Liver (tissue), 9 donors: ENCODE results near the gene TACC2. TPM values are rescaled to one million over a fixed set of nuclear protein-coding genes. Genes with fewer than 3 reads are reported as not detected.

Experiments
- DNase-seq: peaks from one replicate; pipeline ENCODE4 v3.0.0-alpha.2; 2017; ENCODE audit warnings: low spot score
- H3K27ac ChIP-seq, 2 donors: one replicate each; pipeline ENCODE4 v1.7.0; 2013; ENCODE audit warnings: inconsistent platforms in 2 of 2, low read length in 2 of 2, control low read depth in 1 of 2, low read depth in 1 of 2, mild to moderate bottlenecking in 1 of 2
- H3K27me3 ChIP-seq, 4 donors: one replicate each; pipeline versions ENCODE4 v1.6.1 to v1.7.0; 2013; ENCODE audit warnings: low read length in 3 of 4, inconsistent platforms in 1 of 4, mild to moderate bottlenecking in 1 of 4, moderate library complexity in 1 of 4; ENCODE audit not compliant: control insufficient read depth in 4 of 4, insufficient read depth in 4 of 4
- H3K36me3 ChIP-seq, 4 donors: one replicate each; pipeline versions ENCODE4 v1.6.1 to v1.7.0; 2013; ENCODE audit warnings: low read length in 3 of 4, mild to moderate bottlenecking in 3 of 4, low read depth in 1 of 4, moderate library complexity in 1 of 4; ENCODE audit not compliant: control insufficient read depth in 4 of 4, insufficient read depth in 3 of 4
- H3K4me1 ChIP-seq, 4 donors: one replicate each; pipeline versions ENCODE4 v1.6.1 to v1.7.0; 2013; ENCODE audit warnings: low read length in 3 of 4, mild to moderate bottlenecking in 3 of 4, moderate library complexity in 1 of 4; ENCODE audit not compliant: control insufficient read depth in 4 of 4, insufficient read depth in 4 of 4
- H3K4me3 ChIP-seq, 3 donors: one replicate each; pipeline versions ENCODE4 v1.6.1 to v1.7.0; 2013; ENCODE audit warnings: low read length in 3 of 3, control low read depth in 1 of 3, low read depth in 1 of 3, mild to moderate bottlenecking in 1 of 3
- H3K9ac ChIP-seq, 2 donors: one replicate each; pipeline ENCODE4 v1.7.0; 2013; ENCODE audit warnings: low read length in 2 of 2, mild to moderate bottlenecking in 2 of 2, moderate library complexity in 2 of 2, control low read depth in 1 of 2, low read depth in 1 of 2
- H3K9me3 ChIP-seq, 4 donors: one replicate each; pipeline versions ENCODE4 v1.6.1 to v1.7.0; 2013; ENCODE audit warnings: low read length in 3 of 4; ENCODE audit not compliant: control insufficient read depth in 4 of 4
- ATF3 ChIP-seq: IDR thresholded peaks from 2 replicates; pipeline ENCODE4 v1.6.1; 2016; ENCODE audit warnings: antibody characterized with exemption
- CTCF ChIP-seq: fragments of 150-350 bp; IDR thresholded peaks from 2 replicates; pipeline ENCODE4 v1.5.1; 2017; ENCODE audit warnings: improper control_type of control experiment, low read depth, low read length; ENCODE audit not compliant: missing input control
- EGR1 ChIP-seq, 2 donors: IDR thresholded peaks; 2 replicates each; pipeline ENCODE4 v1.6.1; 2016 to 2018; ENCODE audit warnings: antibody characterized with exemption in 2 of 2, low read depth in 2 of 2
- FOXA1 ChIP-seq: IDR thresholded peaks from 2 replicates; pipeline ENCODE4 v1.6.1; 2016; ENCODE audit warnings: antibody characterized with exemption
- FOXA2 ChIP-seq: IDR thresholded peaks from 2 replicates; pipeline ENCODE4 v1.6.1; 2016; ENCODE audit warnings: antibody characterized with exemption
- GABPA ChIP-seq, 2 donors: IDR thresholded peaks in 1 of 2; conservative IDR thresholded peaks in 1 of 2; 2 replicates each; pipeline ENCODE4 v1.6.1; 2016; ENCODE audit warnings: antibody characterized with exemption in 2 of 2, mild to moderate bottlenecking in 1 of 2, moderate library complexity in 1 of 2
- HNF4A ChIP-seq, 2 donors: conservative IDR thresholded peaks; 2 replicates each; pipeline ENCODE4 v1.6.1; 2016; ENCODE audit warnings: antibody characterized with exemption in 2 of 2, mild to moderate bottlenecking in 2 of 2
- HNF4G ChIP-seq: IDR thresholded peaks from 2 replicates; pipeline ENCODE4 v1.6.1; 2016; ENCODE audit warnings: antibody characterized with exemption
- JUND ChIP-seq, 2 donors: IDR thresholded peaks; 2 replicates each; pipeline ENCODE4 v1.6.1; 2016; ENCODE audit warnings: antibody characterized with exemption in 2 of 2
- MAX ChIP-seq: IDR thresholded peaks from 2 replicates; pipeline ENCODE4 v1.6.1; 2016; ENCODE audit warnings: antibody characterized with exemption
- NR2F2 ChIP-seq: IDR thresholded peaks from 2 replicates; pipeline ENCODE4 v1.6.1; 2016; ENCODE audit warnings: antibody characterized with exemption
- RAD21 ChIP-seq, 2 donors: IDR thresholded peaks; 2 replicates each; pipeline ENCODE4 v1.6.1; 2016; ENCODE audit warnings: antibody characterized with exemption in 2 of 2, mild to moderate bottlenecking in 2 of 2
- REST ChIP-seq: IDR thresholded peaks from 2 replicates; pipeline ENCODE4 v1.6.1; 2016; ENCODE audit warnings: antibody characterized with exemption, mild to moderate bottlenecking
- RXRA ChIP-seq, 2 donors: IDR thresholded peaks; 2 replicates each; pipeline ENCODE4 v1.6.1; 2017 to 2018; ENCODE audit warnings: antibody characterized with exemption in 2 of 2, mild to moderate bottlenecking in 1 of 2
- SP1 ChIP-seq: IDR thresholded peaks from 2 replicates; pipeline ENCODE4 v1.6.1; 2018; ENCODE audit warnings: antibody characterized with exemption, mild to moderate bottlenecking
- TAF1 ChIP-seq: conservative IDR thresholded peaks from 2 replicates; pipeline ENCODE4 v1.6.1; 2016; ENCODE audit warnings: antibody characterized with exemption, mild to moderate bottlenecking
- YY1 ChIP-seq: IDR thresholded peaks from 2 replicates; pipeline ENCODE4 v1.6.1; 2016; ENCODE audit warnings: antibody characterized with exemption, mild to moderate bottlenecking
- ZBTB33 ChIP-seq: IDR thresholded peaks from 2 replicates; pipeline ENCODE4 v1.6.1; 2016; ENCODE audit warnings: antibody characterized with exemption
- WGBS: extraction: QIAGEN DNeasy Blood & Tissue Kit; methylation state at CpG from one replicate; pipeline ENCODE4 v1.1.7; 2013; 5-methylcytosine and 5-hydroxymethylcytosine counted together
- polyA plus RNA-seq, 2 donors: library from polyadenylated mRNA; stranded (reverse) in 1 of 2; unstranded in 1 of 2; fragments of 200-250 nt in 1 of 2; fragments of >200 nt in 1 of 2; fragmentation: Nextera tagmentation in 1 of 2; extraction: Ambion mirVana in 1 of 2; gene quantifications; one replicate each; pipeline versions ENCODE4 v1.2.1 to v1.2.3, GENCODE V29; 2013 to 2015
- total RNA-seq, 2 donors: library from RNA; depleted of rRNA; stranded (reverse); fragments of >200 nt; gene quantifications; one replicate each; pipeline ENCODE4 v1.2.3, GENCODE V29; 2014
- donor health status: healthy.
- donor health status: healthy.
- donor health status: healthy.
- donor health status: healthy.
- donor health status: healthy.

The TACC2 gene
- total and polyA plus RNA-seq, 4 donors: 1.5 to 9.1 (median 7.8) TPM

- Histone ChIP-seq H3K4me3 (no peak overlapping the region), H3K9me3 (no peaks in the 10 kb centered on the region), H3K4me1 (no peaks in the 10 kb centered on the region), H3K27ac (no peak overlapping the region), H3K36me3 (no peaks in the 10 kb centered on the region), H3K27me3 (no peaks in the 10 kb centered on the region), H3K9ac (no peak overlapping the region)
- no peak for TF ChIP-seq ZBTB33
- no peak for TF ChIP-seq HNF4A (conservative IDR thresholded peaks at IDR 0.05)
- no peak for TF ChIP-seq SP1
- TF ChIP-seq REST: no peak
- TF ChIP-seq JUND (IDR thresholded peaks at IDR 0.05): no peak
- TF ChIP-seq EGR1 (IDR thresholded peaks at IDR 0.05; ENCODE audit: low read depth in 2 of 2): no peak
- TF ChIP-seq HNF4G: no peak
- TF ChIP-seq CTCF: no peak
- no peak for TF ChIP-seq MAX
- no peak for TF ChIP-seq FOXA2
- no peak for TF ChIP-seq YY1
- no peak for TF ChIP-seq RAD21 (IDR thresholded peaks at IDR 0.05)
- TF ChIP-seq NR2F2: no peak
- TF ChIP-seq FOXA1: no peak
- no peak for TF ChIP-seq GABPA (IDR thresholded peaks at IDR 0.05 in 1 of 2, conservative IDR thresholded peaks at IDR 0.05 in 1 of 2)
- TF ChIP-seq TAF1: no peak
- TF ChIP-seq ATF3: no peak
- TF ChIP-seq RXRA (IDR thresholded peaks at IDR 0.05): no peak
- WGBS: 97% methylated on average over 9 of the region's 9 CpGs
- no peak for DNase-seq
These were observed 98.5 kb downstream of the TACC2 start for GRCh38 chr10:122087436-122087835.
